Omental fat pad (tissue), 4 donors: ENCODE measurements around the gene AP1S1. TPM values are rescaled to one million over a fixed set of nuclear protein-coding genes. Genes with fewer than 3 reads are reported as not detected.

Experiments
- ATAC-seq: fragments of 150-250 bp; one replicate; pipeline ENCODE4 v1.9.1; 2016; ENCODE audit warnings: mild to moderate bottlenecking, moderate library complexity; ENCODE audit not compliant: low FRiP score
- DNase-seq: peaks from one replicate; pipeline ENCODE4 v3.0.0-alpha.2; 2019; ENCODE audit warnings: low spot score
- total RNA-seq, 4 donors: library from RNA; depleted of rRNA; stranded (reverse); fragments of >200 nt; gene quantifications; one replicate each; pipeline ENCODE4 v1.1.0, GENCODE V29; 2016
- TF ChIP-seq, protein P1 (sequence below), 3 donors: fragments of 450-650 bp; IDR thresholded peaks; one replicate each; pipeline ENCODE4 v1.5.1; 2016 to 2017; ENCODE audit warnings: antibody characterized with exemption in 3 of 3, mild to moderate bottlenecking in 3 of 3, moderate library complexity in 2 of 3

AP1S1 gene
- total RNA-seq, 4 donors from 2014 or later: 30.7 to 52.3 (median 36.4) TPM

DNA sequence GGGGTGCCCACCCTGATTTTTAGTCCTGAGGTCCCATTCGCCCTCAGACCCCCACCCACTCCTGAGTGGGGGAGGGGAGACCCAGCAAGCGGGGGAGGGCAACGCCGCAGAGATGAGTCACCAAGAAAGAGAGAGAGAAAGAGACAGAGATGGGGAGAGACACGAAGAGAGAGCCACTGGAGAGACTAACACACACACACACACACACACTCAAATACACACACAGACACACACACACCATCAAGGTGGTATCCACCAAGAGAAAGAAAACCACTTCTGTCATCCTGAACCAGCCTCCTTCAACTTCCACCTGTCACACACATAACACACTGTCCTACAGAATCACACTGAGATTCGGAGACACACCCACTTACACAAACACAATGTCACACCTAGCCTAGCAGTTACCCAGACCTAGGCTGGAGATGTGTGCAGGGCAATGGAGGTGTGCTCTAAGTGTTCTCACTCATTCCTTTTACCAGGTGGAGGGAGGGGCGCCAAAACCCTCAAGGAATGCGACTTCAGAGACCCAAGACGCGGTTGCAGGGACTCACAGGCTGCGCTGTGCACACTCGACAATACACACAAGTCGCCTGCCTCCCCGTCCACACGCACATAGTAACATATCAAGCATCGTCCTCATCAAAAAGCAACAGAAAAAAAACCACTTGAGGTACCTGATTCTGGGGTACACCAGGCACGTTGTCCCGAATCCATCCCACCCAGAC is 15.0 kb downstream of the AP1S1 start:
- no peak for DNase-seq
- TF ChIP-seq, protein P1, sequence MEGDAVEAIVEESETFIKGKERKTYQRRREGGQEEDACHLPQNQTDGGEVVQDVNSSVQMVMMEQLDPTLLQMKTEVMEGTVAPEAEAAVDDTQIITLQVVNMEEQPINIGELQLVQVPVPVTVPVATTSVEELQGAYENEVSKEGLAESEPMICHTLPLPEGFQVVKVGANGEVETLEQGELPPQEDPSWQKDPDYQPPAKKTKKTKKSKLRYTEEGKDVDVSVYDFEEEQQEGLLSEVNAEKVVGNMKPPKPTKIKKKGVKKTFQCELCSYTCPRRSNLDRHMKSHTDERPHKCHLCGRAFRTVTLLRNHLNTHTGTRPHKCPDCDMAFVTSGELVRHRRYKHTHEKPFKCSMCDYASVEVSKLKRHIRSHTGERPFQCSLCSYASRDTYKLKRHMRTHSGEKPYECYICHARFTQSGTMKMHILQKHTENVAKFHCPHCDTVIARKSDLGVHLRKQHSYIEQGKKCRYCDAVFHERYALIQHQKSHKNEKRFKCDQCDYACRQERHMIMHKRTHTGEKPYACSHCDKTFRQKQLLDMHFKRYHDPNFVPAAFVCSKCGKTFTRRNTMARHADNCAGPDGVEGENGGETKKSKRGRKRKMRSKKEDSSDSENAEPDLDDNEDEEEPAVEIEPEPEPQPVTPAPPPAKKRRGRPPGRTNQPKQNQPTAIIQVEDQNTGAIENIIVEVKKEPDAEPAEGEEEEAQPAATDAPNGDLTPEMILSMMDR (IDR thresholded peaks at IDR 0.05): no peak
- no peak for ATAC-seq

DNA sequence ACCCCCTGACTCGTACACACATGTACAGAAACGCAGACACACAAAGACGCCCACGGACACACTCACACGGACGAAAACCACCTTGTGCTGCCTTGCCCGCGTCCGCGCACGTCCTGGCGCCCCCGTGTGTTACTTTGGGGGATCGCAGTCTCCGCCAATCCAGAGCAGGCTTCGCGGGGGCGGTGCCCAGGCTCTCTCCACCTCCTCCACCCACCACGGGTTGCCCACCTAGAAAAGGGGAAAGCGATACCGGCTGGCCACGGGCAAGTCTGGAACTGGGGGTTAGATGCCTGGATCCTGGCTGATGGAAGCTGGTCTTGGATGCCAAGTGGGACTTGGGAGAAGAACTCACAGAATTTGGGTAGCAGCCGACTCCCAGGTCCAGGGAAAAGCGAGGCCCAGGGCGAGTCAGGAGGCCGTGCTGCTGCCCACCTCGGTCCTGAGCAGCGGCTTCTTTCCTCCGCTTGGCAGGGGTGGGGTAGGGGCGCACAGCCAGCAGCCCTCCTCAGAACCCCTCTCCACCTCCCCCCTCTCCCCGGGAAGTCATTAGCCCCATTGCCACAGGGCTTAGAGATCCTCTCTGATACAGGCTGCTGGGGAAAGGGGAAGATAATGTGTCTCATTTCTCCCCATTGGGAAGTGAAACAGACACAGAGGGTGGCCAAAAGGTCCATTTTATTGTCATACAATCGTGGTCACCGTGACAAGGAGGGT is 15.7 kb downstream of the AP1S1 start:
- peak; percentile 63 for ATAC-seq
- TF ChIP-seq, protein P1 (IDR thresholded peaks at IDR 0.05): peak in 1 of 3 donors; percentile 16
- DNase-seq: peak; percentile 72

DNA sequence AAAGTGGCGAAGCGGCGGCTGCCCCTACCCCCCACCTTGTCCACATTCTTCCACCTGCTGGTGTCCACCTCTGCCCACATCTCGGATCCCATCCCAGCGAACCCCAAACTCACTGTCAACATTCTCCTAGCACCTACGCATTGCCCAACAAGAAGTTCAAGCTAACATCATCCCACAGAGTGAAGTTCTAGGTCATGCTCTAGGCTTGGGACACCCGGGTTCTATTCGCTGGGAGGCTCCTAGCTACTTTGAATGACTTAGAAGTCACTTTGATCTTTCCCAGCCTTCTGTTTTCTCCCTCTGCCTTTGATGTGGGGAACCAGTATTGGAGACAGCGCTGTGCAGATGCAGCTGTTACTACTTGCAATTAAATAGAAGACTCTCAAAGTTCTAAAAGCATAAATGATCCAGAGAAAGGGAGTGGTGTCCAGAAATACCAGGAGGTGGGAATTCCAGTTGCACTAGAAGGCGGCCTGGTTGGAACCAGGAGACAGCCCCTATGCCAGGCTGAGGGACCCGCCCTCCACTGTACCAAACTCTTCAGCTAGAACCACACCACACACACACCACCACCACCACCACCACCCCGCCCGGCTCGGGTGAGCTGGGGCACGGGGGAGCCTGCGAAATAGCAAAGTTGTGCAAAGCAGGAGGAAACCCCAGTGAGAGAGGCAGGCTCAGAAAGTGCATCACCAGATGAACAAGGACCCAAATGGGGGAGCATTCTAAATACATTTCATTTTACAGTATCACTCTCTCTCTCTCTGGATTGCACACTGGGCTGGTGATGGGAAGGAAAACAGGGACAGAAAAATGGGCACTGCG is 16.6 kb downstream of the AP1S1 start:
- no peak for ATAC-seq
- TF ChIP-seq, protein P1 (IDR thresholded peaks at IDR 0.05): no peak
- no peak for DNase-seq

DNA sequence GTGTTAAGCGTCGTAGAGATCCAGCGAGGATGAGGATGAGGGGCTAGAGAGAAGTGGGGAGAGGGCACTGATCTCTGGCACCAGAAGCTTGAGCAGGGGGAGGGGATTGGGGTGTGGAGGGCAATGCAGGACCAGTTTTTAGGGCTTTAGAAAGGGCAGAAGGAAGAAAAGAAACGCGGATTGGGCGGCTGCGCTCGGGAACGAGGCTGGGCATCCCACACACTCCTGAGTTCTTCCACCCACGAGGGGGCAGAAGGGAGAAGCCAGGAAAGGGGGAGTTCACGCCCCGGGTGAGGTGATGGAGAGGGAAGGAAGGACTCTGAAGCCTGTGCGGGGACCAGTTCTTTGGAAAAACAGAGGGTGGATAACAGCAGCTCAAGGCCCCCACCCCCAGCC is 17.2 kb downstream of the AP1S1 start:
- TF ChIP-seq, protein P1 (IDR thresholded peaks at IDR 0.05): no peak
- DNase-seq (no peak), ATAC-seq (no peak)

DNA sequence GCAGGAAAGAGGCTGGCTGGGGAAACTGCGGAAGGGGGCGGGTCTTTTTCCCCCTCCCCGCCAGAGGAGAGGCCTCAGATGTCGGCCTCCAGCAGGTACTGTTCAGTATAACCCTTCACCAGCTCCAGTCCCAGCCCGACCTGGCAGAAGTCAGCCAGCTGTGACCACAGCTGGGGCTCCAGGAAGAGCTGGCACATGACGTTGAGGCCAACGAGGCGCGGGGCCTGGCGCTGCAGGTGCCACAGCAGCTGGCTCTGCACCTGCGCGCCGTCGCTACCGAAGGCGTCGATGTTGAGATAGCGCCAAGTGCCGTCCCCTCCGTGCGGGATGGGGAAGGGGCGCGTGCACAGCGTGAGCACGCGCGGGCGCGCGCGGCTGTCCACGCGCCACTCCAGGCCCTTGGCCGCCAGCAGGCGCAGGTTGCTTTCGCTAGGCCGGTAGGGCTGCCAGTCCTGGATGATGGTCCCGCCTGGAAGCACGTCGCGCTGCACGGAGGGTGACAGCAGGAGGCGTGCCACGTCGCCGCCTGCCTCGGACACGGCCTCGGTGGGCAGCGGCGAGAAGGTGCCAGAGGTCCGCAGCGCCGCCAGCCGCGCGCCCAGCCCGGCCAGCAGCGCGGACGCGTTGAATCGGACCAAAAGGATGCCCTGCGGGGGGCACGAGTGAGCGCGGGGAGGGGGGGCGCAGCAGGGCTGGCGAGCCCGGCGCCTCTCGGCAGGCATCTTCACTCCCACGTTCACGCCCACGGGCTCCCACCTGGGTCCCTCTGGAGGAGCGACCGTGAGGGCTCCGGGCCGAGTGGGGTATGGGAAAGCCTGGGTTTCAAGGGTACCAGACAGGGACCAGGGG is 18.0 kb downstream of the AP1S1 start:
- no peak for ATAC-seq
- DNase-seq: no peak
- TF ChIP-seq, protein P1 (IDR thresholded peaks at IDR 0.05): no peak
